HCEC 1CT (cell line): Measurements from ENCODE around the gene BEND4.
A peak's percentile ranks its signal among the peaks of the same experiment; 100 is the strongest.

Source experiments
- DNase-seq: peaks from one replicate; pipeline ENCODE4 v3.0.0-alpha.2; 2017

BEND4 gene

GRCh38 chr4:42101446-42101975, 50.9 kb downstream of the BEND4 start:
- peak; percentile 57 for DNase-seq

- DNase-seq, result no peak
These were observed 64.1 kb downstream of the BEND4 start for GRCh38 chr4:42088386-42088785.

- peak; percentile 21 for DNase-seq
These were observed 68.6 kb downstream of the BEND4 start for GRCh38 chr4:42083816-42084215.

- DNase-seq, result no peak
These were observed 72.1 kb downstream of the BEND4 start for GRCh38 chr4:42080306-42080705.

- DNase-seq, result no peak
These were observed 74.2 kb downstream of the BEND4 start for GRCh38 chr4:42078184-42078801.

GRCh38 chr4:42074294-42074693, 78.2 kb downstream of the BEND4 start:
- DNase-seq, result no peak

GRCh38 chr4:42070463-42070862, 82.0 kb downstream of the BEND4 start:
- no peak for DNase-seq

- DNase-seq, result no peak
These were observed 85.2 kb downstream of the BEND4 start for GRCh38 chr4:42067264-42067663.

GRCh38 chr4:42066402-42066801, 86.1 kb downstream of the BEND4 start:
- DNase-seq, result no peak
